Adrenal gland (tissue), 5 donors: Measurements from ENCODE around the gene EFEMP1.

Source experiments
- POLR2A ChIP-seq, 2 donors: fragments of 450-650 bp; IDR thresholded peaks; one replicate each; pipeline ENCODE4 v1.6.1; 2017; ENCODE audit warnings: antibody characterized with exemption in 2 of 2, mild to moderate bottlenecking in 2 of 2, moderate library complexity in 1 of 2
- TF ChIP-seq, protein P1 (sequence below), 6 experiments: fragments of 450-650 bp in 4 of 6; fragments of 200-600 bp in 2 of 6; sonication (generic) in 1 of 6; IDR thresholded peaks; 1 replicate in 5 of 6; 2 replicates in 1 of 6; pipeline versions ENCODE4 v1.5.1 to v1.8.0; 2016 to 2021; ENCODE audit warnings: antibody characterized with exemption in 6 of 6, mild to moderate bottlenecking in 2 of 6, moderate library complexity in 1 of 6
- donor health status: DM: no; HTN: no; CAD: no.

DNA sequence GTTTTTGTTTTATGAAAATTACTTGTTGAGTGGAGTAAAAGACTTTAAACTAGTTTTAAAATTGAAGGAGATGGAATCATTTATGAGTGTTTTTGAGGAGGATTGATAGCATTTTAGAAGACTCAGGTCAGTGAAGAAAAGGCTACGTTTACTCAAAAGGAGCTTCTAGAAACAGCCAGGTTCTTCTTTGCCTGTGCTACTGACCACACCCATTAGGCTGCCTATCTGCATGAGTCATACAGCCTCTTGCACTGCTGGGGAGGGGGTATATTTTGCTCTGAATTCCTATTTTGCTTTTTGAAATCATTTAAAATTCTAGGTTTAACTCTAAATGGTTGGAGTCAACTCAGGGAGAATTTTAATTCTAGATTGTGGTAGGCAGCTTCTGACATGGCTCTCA, 22.3 kb downstream of the EFEMP1 start:
- TF ChIP-seq, protein P1, sequence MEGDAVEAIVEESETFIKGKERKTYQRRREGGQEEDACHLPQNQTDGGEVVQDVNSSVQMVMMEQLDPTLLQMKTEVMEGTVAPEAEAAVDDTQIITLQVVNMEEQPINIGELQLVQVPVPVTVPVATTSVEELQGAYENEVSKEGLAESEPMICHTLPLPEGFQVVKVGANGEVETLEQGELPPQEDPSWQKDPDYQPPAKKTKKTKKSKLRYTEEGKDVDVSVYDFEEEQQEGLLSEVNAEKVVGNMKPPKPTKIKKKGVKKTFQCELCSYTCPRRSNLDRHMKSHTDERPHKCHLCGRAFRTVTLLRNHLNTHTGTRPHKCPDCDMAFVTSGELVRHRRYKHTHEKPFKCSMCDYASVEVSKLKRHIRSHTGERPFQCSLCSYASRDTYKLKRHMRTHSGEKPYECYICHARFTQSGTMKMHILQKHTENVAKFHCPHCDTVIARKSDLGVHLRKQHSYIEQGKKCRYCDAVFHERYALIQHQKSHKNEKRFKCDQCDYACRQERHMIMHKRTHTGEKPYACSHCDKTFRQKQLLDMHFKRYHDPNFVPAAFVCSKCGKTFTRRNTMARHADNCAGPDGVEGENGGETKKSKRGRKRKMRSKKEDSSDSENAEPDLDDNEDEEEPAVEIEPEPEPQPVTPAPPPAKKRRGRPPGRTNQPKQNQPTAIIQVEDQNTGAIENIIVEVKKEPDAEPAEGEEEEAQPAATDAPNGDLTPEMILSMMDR (IDR thresholded peaks at IDR 0.05): no peak
- no peak for TF ChIP-seq POLR2A (IDR thresholded peaks at IDR 0.05)
